B cell (primary cell): ENCODE results near the gene PVALEF. TPM values are rescaled to one million over a fixed set of nuclear protein-coding genes. Genes with fewer than 3 reads are reported as not detected.

Experiments
- ATAC-seq: fragments of 200-7000 bp; cut with Tn5 transposase; one replicate; pipeline ENCODE4 v1.10.0; 2021; ENCODE audit warnings: low read depth, mild to moderate bottlenecking, moderate number of reproducible peaks, moderate library complexity
- CTCF ChIA-PET: fragments of 350-600 bp; sonication (Branson Sonifier 250); formaldehyde crosslinking; loops from one replicate; lab custom pipeline; 2021; ENCODE audit warnings: antibody characterized with exemption, inconsistent platforms; lab: Charles Lee
- POLR2A ChIA-PET: fragments of 350-600 bp; sonication (Branson Sonifier 250); formaldehyde crosslinking; loops from one replicate; lab custom pipeline; 2021; ENCODE audit warnings: antibody characterized with exemption; lab: Charles Lee
- DNase-seq: peaks from one replicate; pipeline ENCODE4 v3.0.0; 2013
- H2AFZ ChIP-seq: 2 replicates; pipeline ENCODE4 v1.6.1; 2012; ENCODE audit warnings: mild to moderate bottlenecking, low read depth, low read length; ENCODE audit not compliant: insufficient read depth, poor library complexity, severe bottlenecking
- H3K27ac ChIP-seq, 2 donors: 1 replicate in 1 of 2; 2 replicates in 1 of 2; pipeline ENCODE4 v1.5.1; 2012 to 2013; ENCODE audit warnings: low read length in 2 of 2, mild to moderate bottlenecking in 2 of 2, moderate library complexity in 1 of 2
- H3K27me3 ChIP-seq, 4 experiments: fragments of 200-600 bp in 1 of 4; sonication (generic) in 1 of 4; replicated peaks in 1 of 4; 1 replicate in 2 of 4; 2 replicates in 2 of 4; pipeline versions ENCODE4 v1.6.1 to v1.7.0; 2013 to 2016; ENCODE audit warnings: low read length in 3 of 4, mild to moderate bottlenecking in 2 of 4, mixed read lengths in 1 of 4, moderate library complexity in 1 of 4; ENCODE audit not compliant: insufficient read depth in 4 of 4, control insufficient read depth in 3 of 4; ENCODE audit errors: control extremely low read depth in 1 of 4
- H3K36me3 ChIP-seq, 2 experiments: replicated peaks in 1 of 2; 1 replicate in 1 of 2; 2 replicates in 1 of 2; pipeline versions ENCODE4 v1.6.1 to v1.7.1; 2013; ENCODE audit warnings: low read length in 1 of 2; ENCODE audit not compliant: insufficient read depth in 2 of 2, control insufficient read depth in 1 of 2; ENCODE audit errors: control extremely low read depth in 1 of 2, extremely low read depth in 1 of 2
- H3K4me1 ChIP-seq, 2 donors: fragments of 200-600 bp in 1 of 2; sonication (generic) in 1 of 2; 1 replicate in 1 of 2; 2 replicates in 1 of 2; pipeline versions ENCODE4 v1.5.1 to v1.6.1; 2013 to 2017; ENCODE audit warnings: low read length in 2 of 2; ENCODE audit not compliant: control insufficient read depth in 2 of 2, insufficient read depth in 2 of 2
- H3K4me2 ChIP-seq: replicated peaks from 2 replicates; pipeline ENCODE3; 2012; ENCODE audit warnings: mild to moderate bottlenecking, low read depth, low read length; ENCODE audit not compliant: poor library complexity, severe bottlenecking
- H3K4me3 ChIP-seq, 5 experiments: fragments of 200-600 bp in 1 of 5; sonication (generic) in 1 of 5; 1 replicate in 3 of 5; 2 replicates in 2 of 5; pipeline versions ENCODE4 v1.5.1 to v1.7.0; 2011 to 2016; ENCODE audit warnings: low read length in 4 of 5, mild to moderate bottlenecking in 4 of 5, low read depth in 2 of 5, control low read depth in 1 of 5, moderate library complexity in 1 of 5; ENCODE audit not compliant: insufficient read depth in 1 of 5; ENCODE audit errors: control extremely low read depth in 1 of 5, extremely low read depth in 1 of 5
- H3K79me2 ChIP-seq: fragments of 200-600 bp; sonication (generic); one replicate; pipeline ENCODE4 v1.6.0; 2016; ENCODE audit warnings: low read length; ENCODE audit not compliant: control insufficient read depth, insufficient read depth
- H3K9ac ChIP-seq: fragments of 200-600 bp; sonication (generic); 2 replicates; pipeline ENCODE4 v1.6.1; 2017; ENCODE audit warnings: mild to moderate bottlenecking, low read length, moderate library complexity
- H3K9me3 ChIP-seq, 3 donors: one replicate each; pipeline versions ENCODE4 v1.6.1 to v1.7.1; 2013; ENCODE audit warnings: low read length in 2 of 3; ENCODE audit not compliant: control insufficient read depth in 2 of 3, insufficient read depth in 1 of 3; ENCODE audit errors: control extremely low read depth in 1 of 3
- H4K20me1 ChIP-seq: 2 replicates; pipeline ENCODE4 v1.6.0; 2012; ENCODE audit warnings: mild to moderate bottlenecking, low read length; ENCODE audit not compliant: insufficient read depth, control insufficient read depth, poor library complexity, severe bottlenecking
- H3K27ac Mint-ChIP-seq: one replicate; pipeline ENCODE4 v1.8.0; 2021; ENCODE audit warnings: mixed read lengths
- H3K27me3 Mint-ChIP-seq: one replicate; pipeline ENCODE4 v1.8.0; 2021; ENCODE audit warnings: mixed read lengths
- H3K4me1 Mint-ChIP-seq: one replicate; pipeline ENCODE4 v1.8.0; 2021; ENCODE audit warnings: mixed read lengths
- H3K4me3 Mint-ChIP-seq: one replicate; pipeline ENCODE4 v1.8.0; 2021; ENCODE audit warnings: mixed read lengths
- H3K9me3 Mint-ChIP-seq: one replicate; pipeline ENCODE4 v1.8.0; 2022; ENCODE audit warnings: mixed read lengths; ENCODE audit not compliant: insufficient read depth
- CTCF ChIP-seq: fragments of 200-600 bp; IDR thresholded peaks from one replicate; pipeline ENCODE4 v1.8.0; 2022; ENCODE audit warnings: antibody characterized with exemption, mild to moderate bottlenecking
- EZH2 ChIP-seq: IDR thresholded peaks from 2 replicates; pipeline ENCODE4 v1.6.1; 2012; ENCODE audit warnings: borderline replicate concordance, low read depth, mild to moderate bottlenecking, moderate library complexity, low read length; ENCODE audit not compliant: insufficient read depth, poor library complexity, severe bottlenecking
- WGBS: methylation state at CpG from one replicate; pipeline ENCODE4 v1.1.5; 2013; ENCODE audit warnings: missing lambda C conversion rate; ENCODE audit not compliant: insufficient coverage; 5-methylcytosine and 5-hydroxymethylcytosine counted together
- intact Hi-C: fragments of 100-400 bp; cut with micrococcal nuclease; formaldehyde crosslinking; loops from one replicate; pipeline ENCODE4 v1.10.0; 2022
- polyA plus RNA-seq: library from polyadenylated mRNA; depleted of rRNA; stranded (reverse); fragments of >200 nt; gene quantifications from 2 replicates; pipeline ENCODE4 v1.2.3, GENCODE V29; 2012
- total RNA-seq, 2 donors: library from RNA; stranded (reverse); fragments of 120-200 nt in 1 of 2; gene quantifications; 1 replicate in 1 of 2; 2 replicates in 1 of 2; pipeline versions ENCODE4 v1.2.3 to v1.2.4, GENCODE V29; 2013 to 2022

The PVALEF gene
- total and polyA plus RNA-seq, 2 donors (not counting 1 experiment from before 2014, with no cell fraction given): not detected

GRCh38 chr17:81147701-81148100 lies 17.6 kb upstream of the PVALEF start:
- CTCF ChIA-PET: interaction anchor here (0.7 kb wide), 1 partner anchor 880 kb away, joined by 4 read pairs; no protein-coding TSS in a partner anchor

GRCh38 chr17:81148571-81148970 lies 16.7 kb upstream of the PVALEF start:
- CTCF ChIA-PET: no interaction called here
- Histone ChIP-seq H3K4me1 (no peaks in the 10 kb centered on the region), H2AFZ (no peak overlapping the region), H3K79me2 (no peaks in the 10 kb centered on the region), H3K9ac (no peak overlapping the region), H4K20me1 (no peaks in the 10 kb centered on the region), H3K27ac (no peak overlapping the region), H3K9me3 (no peaks in the 10 kb centered on the region), H3K27me3 (peaks cover 0 to 5% (median under 1%) of the 10 kb centered on the region in 4 experiments), H3K36me3 (no peaks in the 10 kb centered on the region), H3K4me3 (no peak overlapping the region), H3K4me2 (no peak overlapping the region)
- no peaks in the 10 kb centered on the region for H3K9me3 Mint-ChIP-seq
- intact Hi-C loops: no loop called here
- peaks cover 9% of the 10 kb centered on the region for H3K4me1 Mint-ChIP-seq
- H3K27ac Mint-ChIP-seq: no peak overlapping the region
- ATAC-seq: no peak
- DNase-seq: no peak
- no peak overlapping the region for H3K4me3 Mint-ChIP-seq
- H3K27me3 Mint-ChIP-seq: peaks cover 15% of the 10 kb centered on the region
- no peak for TF ChIP-seq EZH2
- TF ChIP-seq CTCF: no peak
- WGBS: 92% methylated on average over 14 of the region's 15 CpGs
- POLR2A ChIA-PET: no interaction called here

More at GRCh38 chr17:81147701-81148100, 17.6 kb upstream of the PVALEF start:
- H3K27me3 Mint-ChIP-seq: peaks cover 15% of the 10 kb centered on the region
- H3K4me1 Mint-ChIP-seq: peaks cover 4% of the 10 kb centered on the region
- H3K4me3 Mint-ChIP-seq: no peak overlapping the region
- POLR2A ChIA-PET: no interaction called here
- Histone ChIP-seq H3K4me3 (no peak overlapping the region), H3K9ac (no peak overlapping the region), H3K4me2 (no peak overlapping the region), H3K79me2 (no peaks in the 10 kb centered on the region), H3K4me1 (no peaks in the 10 kb centered on the region), H4K20me1 (no peaks in the 10 kb centered on the region), H3K9me3 (peaks cover 0 to 3% (median 0%) of the 10 kb centered on the region in 3 donors), H2AFZ (no peak overlapping the region), H3K27me3 (peaks cover 0 to 6% (median under 1%) of the 10 kb centered on the region in 4 experiments), H3K36me3 (no peaks in the 10 kb centered on the region), H3K27ac (no peak overlapping the region)
- TF ChIP-seq CTCF (no peak), EZH2 (no peak)
- DNase-seq (no peak), ATAC-seq (no peak)
- no peak overlapping the region for H3K27ac Mint-ChIP-seq
- no peaks in the 10 kb centered on the region for H3K9me3 Mint-ChIP-seq
- WGBS: 91% methylated on average over 6 of the region's 10 CpGs
- intact Hi-C loops: no loop called here
